Calu3 (cell line): Measurements from ENCODE around the gene SIPA1L3. TPM values are rescaled to one million over a fixed set of nuclear protein-coding genes. Genes with fewer than 3 reads are reported as not detected.

ENCODE experiments used
- BruUV-seq: library from RNA; stranded (reverse); fragments of 400-500 nt; replicated peaks from 2 replicates; lab custom pipeline; 2021; lab: Mats Ljungman, UMichigan
- CTCF ChIA-PET: fragments of 300-600 bp; sonication (Branson Sonifier 250); formaldehyde crosslinking; loops from one replicate; lab custom pipeline; 2022; ENCODE audit warnings: antibody characterized with exemption; lab: Charles Lee
- DNase-seq: peaks from one replicate; pipeline ENCODE4 v3.0.0; 2022
- H3K27ac Mint-ChIP-seq: one replicate; pipeline ENCODE4 v1.8.0; 2022; ENCODE audit warnings: mixed read lengths; ENCODE audit not compliant: unreplicated experiment
- H3K27me3 Mint-ChIP-seq: one replicate; pipeline ENCODE4 v1.8.0; 2022; ENCODE audit warnings: mixed read lengths; ENCODE audit not compliant: unreplicated experiment
- H3K36me3 Mint-ChIP-seq: one replicate; pipeline ENCODE4 v1.8.0; 2022; ENCODE audit warnings: mild to moderate bottlenecking, moderate library complexity, mixed read lengths; ENCODE audit not compliant: insufficient read depth, unreplicated experiment
- H3K4me1 Mint-ChIP-seq: one replicate; pipeline ENCODE4 v1.8.0; 2022; ENCODE audit warnings: mild to moderate bottlenecking, low read depth, mixed read lengths; ENCODE audit not compliant: unreplicated experiment
- H3K4me3 Mint-ChIP-seq: one replicate; pipeline ENCODE4 v1.8.0; 2022; ENCODE audit warnings: mild to moderate bottlenecking, low read depth, moderate library complexity, mixed read lengths; ENCODE audit not compliant: unreplicated experiment
- H3K9me3 Mint-ChIP-seq: one replicate; pipeline ENCODE4 v1.8.0; 2022; ENCODE audit warnings: low read depth, mixed read lengths; ENCODE audit not compliant: unreplicated experiment
- CTCF ChIP-seq: fragments of 200-600 bp; IDR thresholded peaks from one replicate; pipeline ENCODE4 v1.8.0; 2022; ENCODE audit warnings: antibody characterized with exemption; ENCODE audit not compliant: unreplicated experiment
- intact Hi-C: fragments of 100-400 bp; cut with micrococcal nuclease; formaldehyde crosslinking; loops from one replicate; pipeline ENCODE4 v1.10.0; 2022; ENCODE audit not compliant: unreplicated experiment
- total RNA-seq: library from RNA; stranded (reverse); gene quantifications from 2 replicates; pipeline ENCODE4 v1.2.3, GENCODE V29; 2022

SIPA1L3 gene
- total RNA-seq, 1 experiment from 2014 or later, result 127 TPM

GRCh38 chr19:38211151-38211591, 304.2 kb downstream of the SIPA1L3 start:
- H3K9me3 Mint-ChIP-seq, result no peaks in the 10 kb centered on the region
- CTCF ChIA-PET, result interaction anchor here (0.7 kb wide), 1 partner anchor 11 kb away, joined by 3 read pairs; no protein-coding TSS in a partner anchor
- H3K27me3 Mint-ChIP-seq, result peaks cover 38% of the 10 kb centered on the region
- no peak overlapping the region for H3K27ac Mint-ChIP-seq
- peaks cover 41% of the 10 kb centered on the region for H3K36me3 Mint-ChIP-seq
- no peak for DNase-seq
- intact Hi-C loops, result no loop called here
- no peak overlapping the region for H3K4me3 Mint-ChIP-seq
- peaks cover 10% of the 10 kb centered on the region for H3K4me1 Mint-ChIP-seq
- BruUV-seq, result no TSS peak
- TF ChIP-seq CTCF, result peak; percentile 45

GRCh38 chr19:38211766-38212165, 304.8 kb downstream of the SIPA1L3 start:
- peaks cover 36% of the 10 kb centered on the region for H3K36me3 Mint-ChIP-seq
- no TSS peak for BruUV-seq
- H3K9me3 Mint-ChIP-seq, result no peaks in the 10 kb centered on the region
- no peak for DNase-seq
- intact Hi-C loops, result no loop called here
- H3K27ac Mint-ChIP-seq, result no peak overlapping the region
- peaks cover 10% of the 10 kb centered on the region for H3K4me1 Mint-ChIP-seq
- peaks cover 39% of the 10 kb centered on the region for H3K27me3 Mint-ChIP-seq
- TF ChIP-seq CTCF, result no peak
- CTCF ChIA-PET, result interaction anchor here (0.6 kb wide), 1 partner anchor 124 kb away, joined by 4 read pairs; the partner anchor contains the start of gene CATSPERG
- no peak overlapping the region for H3K4me3 Mint-ChIP-seq

- CTCF ChIA-PET, result interaction anchor here (0.6 to 1.0 kb wide), 3 partner anchors 312 to 508 kb away, joined by 3 to 12 read pairs (median 7); no protein-coding TSS in a partner anchor
- H3K9me3 Mint-ChIP-seq, result no peaks in the 10 kb centered on the region
- peaks cover 10% of the 10 kb centered on the region for H3K4me1 Mint-ChIP-seq
- peaks cover 26% of the 10 kb centered on the region for H3K36me3 Mint-ChIP-seq
- no TSS peak for BruUV-seq
- no peak for DNase-seq
- H3K4me3 Mint-ChIP-seq, result no peak overlapping the region
- intact Hi-C loops, result no loop called here
- H3K27me3 Mint-ChIP-seq, result peaks cover 44% of the 10 kb centered on the region
- H3K27ac Mint-ChIP-seq, result no peak overlapping the region
- no peak for TF ChIP-seq CTCF
These were observed 306.5 kb downstream of the SIPA1L3 start for GRCh38 chr19:38213469-38213868.

- Mint-ChIP-seq H3K27me3 (peaks cover 50% of the 10 kb centered on the region), H3K9me3 (no peaks in the 10 kb centered on the region), H3K4me1 (peaks cover 10% of the 10 kb centered on the region), H3K27ac (peak overlapping the region; percentile 16), H3K4me3 (no peak overlapping the region), H3K36me3 (peaks cover 25% of the 10 kb centered on the region)
- peak; percentile 57 for DNase-seq
- no peak for TF ChIP-seq CTCF
- intact Hi-C loops, result no loop called here
- no TSS peak for BruUV-seq
- CTCF ChIA-PET, result no interaction called here
These were observed 307.1 kb downstream of the SIPA1L3 start for GRCh38 chr19:38213911-38214625.
